ENCODE data around the gene PRICKLE4. TPM values are rescaled to one million over a fixed set of nuclear protein-coding genes. Genes with fewer than 3 reads are reported as not detected.

The PRICKLE4 gene
- total RNA-seq, 1 experiment from 2014 or later = 1.5 TPM

DNA sequence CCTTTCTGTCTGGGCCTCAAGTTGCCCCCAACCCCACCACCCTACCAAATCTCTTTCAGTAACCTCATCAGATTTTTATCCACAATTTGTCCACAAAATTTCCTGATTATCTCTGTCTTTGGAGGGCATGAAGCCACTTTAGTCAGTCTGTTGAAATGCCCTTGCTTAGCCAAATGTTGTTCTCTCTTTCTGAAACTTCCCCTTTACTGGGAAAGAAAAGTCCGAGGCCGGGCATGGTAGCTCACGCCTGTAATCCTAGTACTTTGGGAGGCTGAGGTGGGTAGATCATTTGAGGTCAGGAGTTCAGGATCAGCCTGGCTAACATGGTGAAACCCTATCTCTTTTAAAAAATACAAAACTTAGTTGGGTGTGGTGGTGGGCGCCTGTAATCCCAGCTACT is 40.7 kb downstream of the PRICKLE4 start (continued):
- TF ChIP-seq ATF3 (CRISPR knock-in tag; conservative IDR thresholded peaks at IDR 0.05) = no peak
- no peak for TF ChIP-seq SMAD3 (CRISPR knock-in tag; IDR thresholded peaks at IDR 0.05; ENCODE audit: borderline replicate concordance)
- TF ChIP-seq, protein P1, sequence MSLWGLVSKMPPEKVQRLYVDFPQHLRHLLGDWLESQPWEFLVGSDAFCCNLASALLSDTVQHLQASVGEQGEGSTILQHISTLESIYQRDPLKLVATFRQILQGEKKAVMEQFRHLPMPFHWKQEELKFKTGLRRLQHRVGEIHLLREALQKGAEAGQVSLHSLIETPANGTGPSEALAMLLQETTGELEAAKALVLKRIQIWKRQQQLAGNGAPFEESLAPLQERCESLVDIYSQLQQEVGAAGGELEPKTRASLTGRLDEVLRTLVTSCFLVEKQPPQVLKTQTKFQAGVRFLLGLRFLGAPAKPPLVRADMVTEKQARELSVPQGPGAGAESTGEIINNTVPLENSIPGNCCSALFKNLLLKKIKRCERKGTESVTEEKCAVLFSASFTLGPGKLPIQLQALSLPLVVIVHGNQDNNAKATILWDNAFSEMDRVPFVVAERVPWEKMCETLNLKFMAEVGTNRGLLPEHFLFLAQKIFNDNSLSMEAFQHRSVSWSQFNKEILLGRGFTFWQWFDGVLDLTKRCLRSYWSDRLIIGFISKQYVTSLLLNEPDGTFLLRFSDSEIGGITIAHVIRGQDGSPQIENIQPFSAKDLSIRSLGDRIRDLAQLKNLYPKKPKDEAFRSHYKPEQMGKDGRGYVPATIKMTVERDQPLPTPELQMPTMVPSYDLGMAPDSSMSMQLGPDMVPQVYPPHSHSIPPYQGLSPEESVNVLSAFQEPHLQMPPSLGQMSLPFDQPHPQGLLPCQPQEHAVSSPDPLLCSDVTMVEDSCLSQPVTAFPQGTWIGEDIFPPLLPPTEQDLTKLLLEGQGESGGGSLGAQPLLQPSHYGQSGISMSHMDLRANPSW (CRISPR knock-in tag; conservative IDR thresholded peaks at IDR 0.05; ENCODE audit: low read depth) = no peak

- ATAC-seq (no peak), DNase-seq (ENCODE audit: low spot score) (no peak)
- Mint-ChIP-seq H3K27ac (no peak overlapping the region), H3K4me1 (no peaks in the 10 kb centered on the region), H3K9me3 (no peaks in the 10 kb centered on the region), H3K27me3 (ENCODE audit: low read depth) (no peaks in the 10 kb centered on the region), H3K36me3 (no peaks in the 10 kb centered on the region), H3K4me3 (no peak overlapping the region)
- ChIA-PET CTCF (no interaction called here), POLR2A (no interaction called here)
- TF ChIP-seq ZNF416 (CRISPR knock-in tag; IDR thresholded peaks at IDR 0.05) = no peak
- TF ChIP-seq MXD4 (CRISPR knock-in tag; IDR thresholded peaks at IDR 0.05; ENCODE audit: borderline replicate concordance) = no peak
- TF ChIP-seq E2F5 (CRISPR knock-in tag; IDR thresholded peaks at IDR 0.05) = no peak
- no peak for TF ChIP-seq ESRRA (CRISPR knock-in tag; IDR thresholded peaks at IDR 0.05; ENCODE audit: borderline replicate concordance)
- TF ChIP-seq ATF3 (CRISPR knock-in tag; conservative IDR thresholded peaks at IDR 0.05) = no peak
- no peak for TF ChIP-seq TCF7 (CRISPR knock-in tag; IDR thresholded peaks at IDR 0.05; ENCODE audit: low read depth)
- no peak for TF ChIP-seq NR2C2 (CRISPR knock-in tag; IDR thresholded peaks at IDR 0.05)
- TF ChIP-seq CREB1 (CRISPR knock-in tag; IDR thresholded peaks at IDR 0.05) = no peak
- TF ChIP-seq ZNF219 (CRISPR knock-in tag; IDR thresholded peaks at IDR 0.05; ENCODE audit: borderline replicate concordance) = no peak
- no peak for TF ChIP-seq RELA (CRISPR knock-in tag; IDR thresholded peaks at IDR 0.05; ENCODE audit: borderline replicate concordance)
- TF ChIP-seq ZNF423 (CRISPR knock-in tag; IDR thresholded peaks at IDR 0.05) = no peak
- TF ChIP-seq, protein P2, sequence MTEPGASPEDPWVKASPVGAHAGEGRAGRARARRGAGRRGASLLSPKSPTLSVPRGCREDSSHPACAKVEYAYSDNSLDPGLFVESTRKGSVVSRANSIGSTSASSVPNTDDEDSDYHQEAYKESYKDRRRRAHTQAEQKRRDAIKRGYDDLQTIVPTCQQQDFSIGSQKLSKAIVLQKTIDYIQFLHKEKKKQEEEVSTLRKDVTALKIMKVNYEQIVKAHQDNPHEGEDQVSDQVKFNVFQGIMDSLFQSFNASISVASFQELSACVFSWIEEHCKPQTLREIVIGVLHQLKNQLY (CRISPR knock-in tag; IDR thresholded peaks at IDR 0.05) = no peak
- no peak for TF ChIP-seq ZNF121 (CRISPR knock-in tag; IDR thresholded peaks at IDR 0.05)
- no peak for TF ChIP-seq E2F1 (CRISPR knock-in tag; IDR thresholded peaks at IDR 0.05)
- no peak for TF ChIP-seq ZNF317 (CRISPR knock-in tag; IDR thresholded peaks at IDR 0.05; ENCODE audit: borderline replicate concordance, low read depth)
- no peak for TF ChIP-seq ATF1 (CRISPR knock-in tag; IDR thresholded peaks at IDR 0.05)
These were observed 41.4 kb downstream of the PRICKLE4 start for GRCh38 chr6:41822021-41822420.

- H3K4me3 Mint-ChIP-seq = no peak overlapping the region
- DNase-seq (ENCODE audit: low spot score) (no peak), ATAC-seq (no peak)
- H3K27ac Mint-ChIP-seq = no peak overlapping the region
- H3K36me3 Mint-ChIP-seq = no peaks in the 10 kb centered on the region
- TF ChIP-seq TEAD1 (CRISPR knock-in tag; IDR thresholded peaks at IDR 0.05) = no peak
- TF ChIP-seq CREM (CRISPR knock-in tag; IDR thresholded peaks at IDR 0.05) = no peak
- no peaks in the 10 kb centered on the region for H3K4me1 Mint-ChIP-seq
- ChIA-PET POLR2A (no interaction called here), CTCF (interaction anchor here (0.6 kb wide), 1 partner anchor 36 kb away, joined by 5 read pairs; the partner anchor contains the start of gene TOMM6)
- no peaks in the 10 kb centered on the region for H3K27me3 Mint-ChIP-seq (ENCODE audit: low read depth)
- H3K9me3 Mint-ChIP-seq = no peaks in the 10 kb centered on the region
These were observed 42.6 kb downstream of the PRICKLE4 start for GRCh38 chr6:41823178-41823577.
